ENCODE results near the gene MELTF. TPM values are rescaled to one million over a fixed set of nuclear protein-coding genes. Genes with fewer than 3 reads are reported as not detected.

MELTF gene
- total and polyA plus RNA-seq, 8 donors, result 4.0 to 8.4 (median 5.6) TPM

DNA sequence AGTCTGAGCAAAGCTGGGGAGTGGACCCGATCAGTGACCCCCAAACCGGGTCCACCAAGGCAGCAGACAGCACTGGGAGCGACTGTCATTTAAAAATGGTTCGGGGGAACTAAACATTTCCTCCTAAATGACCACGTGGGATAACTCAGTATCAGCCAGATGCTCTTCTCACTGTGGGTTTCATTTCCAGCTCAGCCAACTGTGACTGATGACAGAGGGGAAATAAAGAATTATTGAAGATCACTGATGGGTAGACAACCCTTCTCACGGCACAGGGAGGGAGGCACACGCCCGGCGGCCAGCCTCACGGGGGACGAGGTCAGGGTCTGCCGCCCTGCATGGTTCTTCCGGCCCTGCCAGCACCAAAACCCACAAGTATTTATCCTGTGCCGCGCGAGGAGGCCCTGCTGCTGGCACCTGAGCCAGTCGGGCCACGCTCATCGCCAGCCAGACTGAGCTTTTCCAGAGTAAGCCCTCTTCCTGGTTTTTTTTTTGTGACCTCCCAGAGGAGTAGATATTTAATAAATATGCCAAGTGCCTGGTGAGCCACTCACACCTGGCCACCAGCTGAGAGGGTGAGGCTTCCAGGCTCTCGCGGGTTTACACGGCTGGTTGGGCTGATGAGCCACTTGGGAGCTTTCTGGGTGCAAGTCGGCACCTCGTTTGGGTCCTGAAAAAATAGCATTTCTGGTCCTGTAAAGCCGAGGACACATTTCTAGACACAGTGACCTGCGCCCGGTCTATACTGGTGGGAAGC lies 6.2 kb downstream of the MELTF start:
- Histone ChIP-seq H3K9me3 (no peaks in the 10 kb centered on the region), H3K36me3 (no peaks in the 10 kb centered on the region), H3K4me1 (peaks cover 0 to 16% of the 10 kb centered on the region in 2 donors), H3K27me3 (peaks cover 0 to 49% of the 10 kb centered on the region in 2 donors), H3K27ac (no peak overlapping the region), H3K4me3 (no peak overlapping the region)
- intact Hi-C loops (cut with DNase I), result no loop called here
- DNase-seq (no peak), ATAC-seq (peak; percentile 66)
- TF ChIP-seq CTCF (IDR thresholded peaks at IDR 0.05), result no peak

GRCh38 chr3:197022405-197023231 lies 7.0 kb downstream of the MELTF start:
- intact Hi-C loops (cut with DNase I), result no loop called here
- Histone ChIP-seq H3K27ac (no peak overlapping the region), H3K4me3 (no peak overlapping the region), H3K27me3 (peaks cover 0 to 43% of the 10 kb centered on the region in 2 donors), H3K4me1 (peaks cover 0 to 15% of the 10 kb centered on the region in 2 donors), H3K36me3 (no peaks in the 10 kb centered on the region), H3K9me3 (no peaks in the 10 kb centered on the region)
- DNase-seq (no peak), ATAC-seq (no peak)
- TF ChIP-seq CTCF (IDR thresholded peaks at IDR 0.05), result no peak

- no peak overlapping the region for H3K4me3 ChIP-seq
- H3K27me3 ChIP-seq, result peaks cover 0 to 43% of the 10 kb centered on the region in 2 donors
- intact Hi-C loops (cut with DNase I), result no loop called here
- H3K36me3 ChIP-seq, result no peaks in the 10 kb centered on the region
- ATAC-seq, result no peak
- H3K9me3 ChIP-seq, result no peaks in the 10 kb centered on the region
- DNase-seq, result no peak
- no peak overlapping the region for H3K27ac ChIP-seq
- TF ChIP-seq CTCF (IDR thresholded peaks at IDR 0.05), result no peak
- H3K4me1 ChIP-seq, result peaks cover 0 to 15% of the 10 kb centered on the region in 2 donors
Measured at GRCh38 chr3:197021729-197022404, 7.8 kb downstream of the MELTF start.

DNA sequence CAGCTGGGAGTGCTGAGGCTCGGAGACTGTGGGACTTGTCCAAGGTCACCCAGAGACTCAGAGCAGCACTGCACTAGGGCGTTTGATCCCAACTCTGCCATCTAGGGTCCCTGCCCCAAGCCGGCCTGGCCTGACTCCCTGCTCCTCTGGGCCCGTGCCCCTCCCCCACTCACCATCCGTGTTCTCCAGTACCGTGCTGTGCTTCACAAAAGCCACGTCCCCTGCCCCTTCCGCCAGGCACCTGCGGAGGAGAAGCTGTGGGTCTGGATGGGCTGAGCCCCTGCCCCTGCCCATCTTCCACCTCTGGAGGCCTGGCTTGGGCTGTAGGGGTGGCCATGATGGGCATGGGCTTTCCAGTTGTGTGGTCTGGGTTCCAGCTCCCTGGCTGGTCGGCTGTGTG lies 8.4 kb downstream of the MELTF start:
- H3K27me3 ChIP-seq, result peaks cover 0 to 43% of the 10 kb centered on the region in 2 donors
- no peak for TF ChIP-seq CTCF (IDR thresholded peaks at IDR 0.05)
- H3K27ac ChIP-seq, result no peak overlapping the region
- no peaks in the 10 kb centered on the region for H3K36me3 ChIP-seq
- peaks cover 0 to 15% of the 10 kb centered on the region in 2 donors for H3K4me1 ChIP-seq
- H3K9me3 ChIP-seq, result no peaks in the 10 kb centered on the region
- no peak for DNase-seq
- H3K4me3 ChIP-seq, result no peak overlapping the region
- intact Hi-C loops (cut with DNase I), result no loop called here
- ATAC-seq, result no peak

- H3K27ac ChIP-seq, result no peak overlapping the region
- ATAC-seq, result no peak
- no peaks in the 10 kb centered on the region for H3K36me3 ChIP-seq
- TF ChIP-seq CTCF (IDR thresholded peaks at IDR 0.05), result no peak
- DNase-seq, result no peak
- H3K9me3 ChIP-seq, result no peaks in the 10 kb centered on the region
- intact Hi-C loops (cut with DNase I), result no loop called here
- no peak overlapping the region for H3K4me3 ChIP-seq
- peaks cover 0 to 37% of the 10 kb centered on the region in 2 donors for H3K27me3 ChIP-seq
- H3K4me1 ChIP-seq, result peaks cover 0 to 15% of the 10 kb centered on the region in 2 donors
Measured at GRCh38 chr3:197019535-197019934, 10.1 kb downstream of the MELTF start.
